Naive B cell (primary cell): ENCODE results near the gene SIT1. TPM values are rescaled to one million over a fixed set of nuclear protein-coding genes. Genes with fewer than 3 reads are reported as not detected.
A peak's percentile ranks its signal among the peaks of the same experiment; 100 is the strongest.
"Not testable (repeated sequence)": the region's sequence is repeated elsewhere in the genome, so short reads cannot be mapped to it uniquely, and the experiment has no call there.

Experiments
- ATAC-seq, 2 donors: fragments of 150-1000 bp; cut with Tn5 transposase; 2 replicates each; pipeline ENCODE4 v1.10.0; 2021; ENCODE audit warnings: low read depth in 2 of 2, mild to moderate bottlenecking in 2 of 2, moderate library complexity in 2 of 2
- DNase-seq: peaks from one replicate; pipeline ENCODE4 v3.0.0; 2022
- H3K27ac Mint-ChIP-seq, 6 donors: one replicate each; pipeline ENCODE4 v1.8.0; 2020 to 2022; ENCODE audit warnings: mild to moderate bottlenecking in 6 of 6, mixed read lengths in 6 of 6, moderate library complexity in 5 of 6, inconsistent platforms in 2 of 6
- H3K27me3 Mint-ChIP-seq, 3 donors: one replicate each; pipeline ENCODE4 v1.8.0; 2021 to 2022; ENCODE audit warnings: mixed read lengths in 3 of 3, mild to moderate bottlenecking in 1 of 3
- H3K36me3 Mint-ChIP-seq, 2 donors: one replicate each; pipeline ENCODE4 v1.8.0; 2020 to 2022; ENCODE audit warnings: mixed read lengths in 2 of 2, inconsistent platforms in 1 of 2, mild to moderate bottlenecking in 1 of 2
- H3K4me1 Mint-ChIP-seq, 3 donors: one replicate each; pipeline ENCODE4 v1.8.0; 2020 to 2022; ENCODE audit warnings: mixed read lengths in 3 of 3, inconsistent platforms in 1 of 3, mild to moderate bottlenecking in 1 of 3, moderate library complexity in 1 of 3
- H3K4me3 Mint-ChIP-seq, 8 donors: one replicate each; pipeline ENCODE4 v1.8.0; 2020 to 2022; ENCODE audit warnings: mild to moderate bottlenecking in 8 of 8, mixed read lengths in 8 of 8, moderate library complexity in 8 of 8, inconsistent platforms in 2 of 8
- H3K9me3 Mint-ChIP-seq, 7 donors: one replicate each; pipeline ENCODE4 v1.8.0; 2020 to 2022; ENCODE audit warnings: mixed read lengths in 7 of 7, mild to moderate bottlenecking in 5 of 7, inconsistent platforms in 2 of 7, moderate library complexity in 1 of 7
- polyA plus RNA-seq, 6 donors: library from polyadenylated mRNA; unstranded; fragments of 300-500 nt; fragmentation: Illumina TruSeq; gene quantifications; one replicate each; pipeline ENCODE4 v1.2.3, GENCODE V29; 2021; ENCODE audit warnings: low read depth in 6 of 6

The SIT1 gene
- polyA plus RNA-seq, 6 donors from 2014 or later = 56.8 to 107 (median 73.5) TPM

DNA sequence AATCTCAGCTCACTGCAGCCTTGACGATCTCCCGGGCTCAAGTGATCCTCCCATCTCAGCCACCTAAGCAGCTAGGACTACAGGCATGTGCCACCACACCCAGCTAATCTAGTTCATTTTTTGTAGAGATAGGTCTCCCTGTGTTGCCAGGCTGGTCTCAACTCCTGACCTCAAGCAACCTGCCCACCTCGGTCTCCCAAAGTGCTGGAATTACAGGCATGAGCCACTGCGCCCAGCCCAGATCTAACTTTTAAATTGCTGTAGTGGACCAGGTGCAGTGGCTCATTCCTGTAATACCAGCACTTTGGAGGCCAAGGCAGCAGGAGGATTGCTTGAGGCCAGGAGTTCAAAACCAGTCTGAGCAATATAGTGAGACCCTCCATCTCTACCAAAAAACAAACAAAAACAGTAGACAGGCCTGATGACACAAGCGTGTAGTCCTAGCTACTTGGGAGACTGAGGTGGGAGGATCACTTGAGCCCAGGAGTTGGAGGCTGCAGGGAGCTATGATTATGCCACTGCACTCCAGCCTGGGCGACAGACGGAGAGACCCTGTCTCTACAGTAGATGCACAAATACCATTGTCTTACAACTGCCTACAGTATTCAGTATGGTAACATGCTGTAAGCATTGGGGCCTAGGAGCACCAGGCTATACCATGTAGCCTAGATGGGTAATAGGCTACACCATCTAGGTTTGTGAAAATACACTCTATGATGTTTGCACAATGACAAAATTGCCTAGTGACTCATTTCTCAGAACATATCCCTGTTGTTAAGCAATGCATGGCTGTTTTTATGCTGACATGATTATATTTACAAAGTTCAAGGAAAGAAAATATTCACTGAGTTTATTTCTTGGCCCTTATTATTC, 1.5 kb upstream of the SIT1 start:
- Mint-ChIP-seq H3K36me3 (no peaks in the 10 kb centered on the region), H3K27ac (peak overlapping the region in 5 of 6 donors; percentile 17 to 96 (median 52)), H3K4me1 (peaks cover 54 to 84% (median 64%) of the 10 kb centered on the region in 3 donors), H3K27me3 (no peaks in the 10 kb centered on the region), H3K9me3 (no peaks in the 10 kb centered on the region), H3K4me3 (peak overlapping the region; percentile 29 to 98 (median 86))
- ATAC-seq = no peak
- DNase-seq = no peak

DNA sequence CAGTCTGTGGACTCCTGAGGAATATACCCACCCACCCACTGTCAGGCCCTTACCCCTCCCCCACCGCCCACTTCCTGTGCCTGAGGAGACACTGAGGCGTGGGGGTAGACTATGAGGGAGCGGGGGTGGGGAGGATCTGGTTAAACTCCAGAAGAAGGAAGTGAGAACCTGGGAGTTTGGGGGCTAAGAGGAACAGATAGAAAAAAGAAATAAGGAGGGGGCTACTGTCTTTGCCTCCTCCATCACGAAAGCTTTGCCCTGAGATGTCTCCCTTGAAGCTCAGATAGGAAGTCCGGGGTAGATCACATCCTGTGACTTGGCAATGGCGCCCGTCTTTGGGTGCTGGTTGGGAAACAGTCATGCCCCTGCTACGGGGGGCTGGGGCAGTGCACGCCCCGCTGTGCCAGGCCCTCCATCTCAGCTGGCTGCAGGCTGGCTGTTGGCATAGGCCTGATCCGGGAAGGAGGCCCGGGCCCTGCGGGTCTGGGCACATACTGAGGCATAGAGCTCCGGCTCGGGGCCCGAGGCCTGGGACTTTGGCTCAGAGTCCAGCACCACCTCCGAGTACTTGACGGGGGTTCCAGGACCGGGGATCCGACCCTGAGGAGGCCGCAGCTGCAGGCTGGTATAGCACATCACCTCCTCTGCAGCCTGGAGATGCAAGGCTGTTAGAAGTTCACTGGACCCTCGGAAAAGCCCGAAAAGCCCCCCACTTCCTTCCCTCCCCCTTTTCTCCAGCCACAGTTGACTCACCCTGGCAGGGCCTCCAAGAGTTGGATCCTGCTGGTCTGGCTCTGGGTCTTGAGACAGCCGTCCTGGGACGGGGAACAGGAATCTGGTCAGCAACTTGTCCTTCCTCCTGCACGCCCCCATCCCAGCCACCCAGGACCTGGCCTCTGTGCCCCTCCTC, 1.0 kb downstream of the SIT1 start:
- peak; percentile 37 for DNase-seq
- H3K27me3 Mint-ChIP-seq = no peaks in the 10 kb centered on the region
- no peaks in the 10 kb centered on the region for H3K9me3 Mint-ChIP-seq
- no peaks in the 10 kb centered on the region for H3K36me3 Mint-ChIP-seq
- ATAC-seq = no peak
- peak overlapping the region; percentile 90 to 98 (median 94) for H3K27ac Mint-ChIP-seq
- H3K4me3 Mint-ChIP-seq = peak overlapping the region; percentile 82 to 98 (median 95)
- peaks cover 44 to 78% (median 66%) of the 10 kb centered on the region in 3 donors for H3K4me1 Mint-ChIP-seq

DNA sequence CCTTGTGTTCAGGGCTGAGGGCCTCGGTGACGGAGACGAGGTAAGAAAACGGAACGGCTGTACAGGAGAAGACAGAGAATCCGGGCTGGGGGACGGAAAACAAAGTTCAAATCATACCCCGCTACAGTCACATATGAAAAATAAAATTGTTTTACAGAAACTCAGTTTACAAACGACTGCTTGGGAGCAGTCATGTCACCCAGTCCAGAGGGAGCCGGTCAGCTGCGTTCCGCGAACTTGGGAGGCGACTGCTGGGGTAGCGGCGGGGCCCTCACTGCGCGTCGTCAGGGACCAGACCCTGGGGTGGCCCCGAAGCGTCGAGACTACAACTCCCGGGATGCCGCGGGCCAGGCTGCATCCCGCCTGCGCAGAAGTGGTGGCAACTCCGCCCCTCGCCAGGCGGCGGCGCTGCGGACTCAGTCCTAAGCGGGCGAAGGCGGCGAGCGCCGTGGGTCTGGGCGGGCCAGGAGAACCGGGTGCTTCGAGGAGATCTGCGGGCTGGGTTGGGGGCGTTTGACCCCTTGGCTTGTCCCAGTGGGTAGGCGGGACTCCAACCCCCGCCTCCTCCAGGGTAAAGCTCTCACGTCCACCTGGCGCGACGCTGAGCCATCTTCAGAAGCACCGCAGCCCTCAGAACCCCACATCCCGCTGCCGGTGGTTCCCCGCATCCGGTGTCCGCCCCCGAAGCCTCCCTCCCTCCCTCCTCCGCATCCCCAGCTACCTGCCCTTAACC, 4.0 kb downstream of the SIT1 start:
- H3K4me1 Mint-ChIP-seq = peaks cover 55 to 87% (median 82%) of the 10 kb centered on the region in 3 donors
- peak overlapping the region; percentile 96 to 99 (median 98) for H3K27ac Mint-ChIP-seq
- no peaks in the 10 kb centered on the region for H3K9me3 Mint-ChIP-seq
- H3K36me3 Mint-ChIP-seq = no peaks in the 10 kb centered on the region
- peak overlapping the region; percentile 96 to 99 (median 98) for H3K4me3 Mint-ChIP-seq
- DNase-seq = peak; percentile 92
- no peaks in the 10 kb centered on the region for H3K27me3 Mint-ChIP-seq
- ATAC-seq = peak; percentile 83 to 86

DNA sequence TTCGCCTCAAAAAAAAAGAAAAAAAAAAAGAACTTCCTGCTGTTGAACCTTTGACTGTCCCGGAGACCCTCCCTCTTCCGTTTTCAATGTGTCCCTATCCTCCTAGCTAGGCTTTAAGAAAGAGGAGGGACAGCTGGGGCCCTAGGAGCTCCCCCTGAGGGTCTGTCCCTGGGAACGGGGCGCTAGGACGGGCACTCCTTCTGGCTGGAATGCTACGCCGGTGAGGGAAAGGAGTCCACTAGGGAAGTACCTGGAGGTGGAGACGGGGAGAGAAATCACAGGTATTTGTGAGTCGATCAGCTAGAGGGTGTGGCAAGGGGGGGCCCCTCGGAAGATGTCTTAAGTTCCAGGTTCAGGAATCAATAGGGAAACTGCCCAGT, 4.6 kb downstream of the SIT1 start:
- DNase-seq (no peak), ATAC-seq (no peak)
- Mint-ChIP-seq H3K27ac (peak overlapping the region; percentile 96 to 99 (median 98)), H3K36me3 (no peaks in the 10 kb centered on the region), H3K4me3 (peak overlapping the region; percentile 96 to 99 (median 98)), H3K4me1 (peaks cover 57 to 87% (median 82%) of the 10 kb centered on the region in 3 donors), H3K27me3 (no peaks in the 10 kb centered on the region), H3K9me3 (no peaks in the 10 kb centered on the region)

DNA sequence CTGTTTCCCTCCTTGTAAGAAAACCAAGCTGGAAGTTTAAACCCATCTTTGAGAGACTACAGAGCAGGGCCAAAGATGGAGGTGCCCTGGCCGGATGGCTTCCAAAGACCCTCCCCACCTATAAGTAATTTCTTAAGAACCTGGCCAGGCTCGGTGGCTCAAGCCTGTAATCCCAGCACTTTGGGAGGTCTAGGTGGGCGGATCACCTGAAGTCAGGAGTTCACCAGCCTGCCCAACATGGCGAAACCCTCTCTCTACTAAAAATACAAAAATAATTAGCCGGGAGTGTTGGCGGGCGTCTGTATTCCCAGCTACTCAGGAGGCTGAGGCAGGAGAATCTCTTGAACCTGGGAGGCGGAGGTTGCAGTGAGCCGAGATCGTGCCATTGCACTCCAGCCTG, 5.0 kb downstream of the SIT1 start:
- H3K36me3 Mint-ChIP-seq, ATAC-seq: not testable (repeated sequence)

DNA sequence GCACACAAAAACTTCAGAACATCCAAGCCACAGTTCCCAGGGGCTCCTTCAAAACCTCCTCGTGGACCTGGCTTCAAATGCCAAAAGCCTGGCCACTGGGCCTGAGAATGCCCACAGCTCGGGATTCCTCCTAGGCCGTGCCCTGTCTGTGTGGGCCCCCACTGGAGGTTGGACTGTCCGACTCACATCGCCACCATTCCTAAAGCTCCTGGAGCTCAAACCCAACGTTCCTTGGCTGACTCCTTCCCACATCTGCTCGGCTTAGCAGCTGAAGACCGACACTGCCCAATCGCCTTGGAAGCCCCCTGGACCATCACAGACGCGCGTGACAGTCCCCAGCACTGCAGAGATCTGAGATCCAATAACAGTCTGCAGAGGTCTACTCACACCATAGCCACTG, 7.7 kb downstream of the SIT1 start:
- Mint-ChIP-seq H3K27me3 (no peaks in the 10 kb centered on the region), H3K4me3 (peak overlapping the region in 6 of 8 donors; percentile 10 to 53 (median 33)), H3K9me3 (peaks cover 0 to 4% (median 0%) of the 10 kb centered on the region in 7 donors), H3K36me3 (peaks cover 0 to 8% of the 10 kb centered on the region in 2 donors), H3K4me1 (peaks cover 51 to 87% (median 75%) of the 10 kb centered on the region in 3 donors), H3K27ac (peak overlapping the region in 5 of 6 donors; percentile 78 to 99 (median 91))
- DNase-seq = no peak
- no peak for ATAC-seq

More for the DNA sequence above, 5.0 kb downstream of the SIT1 start:
- H3K27ac Mint-ChIP-seq = peak overlapping the region; percentile 96 to 99 (median 98)
- not testable (repeated sequence) for H3K9me3 Mint-ChIP-seq, H3K27me3 Mint-ChIP-seq, DNase-seq
- peaks cover 55 to 87% (median 82%) of the 10 kb centered on the region in 3 donors for H3K4me1 Mint-ChIP-seq
- H3K4me3 Mint-ChIP-seq = peak overlapping the region; percentile 96 to 99 (median 98)

DNA sequence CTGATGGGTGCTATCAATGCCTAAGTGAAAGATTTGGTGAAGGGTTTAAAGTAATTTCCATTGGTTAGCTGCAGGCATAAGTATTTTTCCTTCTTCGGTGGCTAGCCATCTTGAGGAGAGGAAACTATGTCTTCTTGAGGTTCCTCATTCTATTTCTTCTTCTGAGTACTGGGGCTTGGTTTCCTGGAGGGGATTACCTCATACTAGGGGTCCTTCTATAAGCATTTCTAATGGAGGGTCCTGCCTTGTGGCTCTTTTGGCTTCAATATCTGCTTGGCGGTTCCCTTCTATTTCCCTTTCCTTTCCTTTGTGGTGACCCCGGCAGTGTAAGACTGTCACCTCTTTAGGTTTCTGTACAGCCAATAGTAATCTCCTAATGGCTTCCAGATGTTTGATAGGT, 9.3 kb downstream of the SIT1 start:
- H3K27ac Mint-ChIP-seq = peak overlapping the region; percentile 74 to 93 (median 90)
- not testable (repeated sequence) for H3K9me3 Mint-ChIP-seq, H3K36me3 Mint-ChIP-seq, DNase-seq, ATAC-seq, H3K27me3 Mint-ChIP-seq
- H3K4me1 Mint-ChIP-seq = peaks cover 57 to 94% (median 81%) of the 10 kb centered on the region in 3 donors
- peak overlapping the region; percentile 44 to 83 (median 67) for H3K4me3 Mint-ChIP-seq

DNA sequence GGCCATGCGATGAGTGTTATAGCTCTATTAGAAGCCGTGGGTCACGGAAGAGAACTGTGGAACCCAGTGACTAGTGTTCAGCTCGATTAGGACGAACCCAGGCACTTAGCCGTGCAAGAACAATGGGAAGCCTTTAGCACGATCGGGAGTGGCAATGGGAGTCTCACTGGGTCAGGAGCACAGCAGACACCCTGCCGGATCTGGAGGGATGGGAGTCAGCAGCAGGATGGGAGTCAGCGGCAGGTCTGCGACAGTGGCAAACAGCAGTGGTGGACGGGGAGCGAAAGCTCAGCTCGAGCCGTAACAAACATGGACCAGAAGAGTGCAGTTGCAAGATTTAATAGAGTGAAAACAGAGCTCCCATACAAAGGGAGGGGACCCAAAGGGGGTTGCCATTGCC, 10.3 kb downstream of the SIT1 start:
- not testable (repeated sequence) for ATAC-seq, H3K36me3 Mint-ChIP-seq, DNase-seq, H3K27me3 Mint-ChIP-seq, H3K9me3 Mint-ChIP-seq
- peak overlapping the region; percentile 30 to 85 (median 72) for H3K4me3 Mint-ChIP-seq
- peaks cover 61 to 97% (median 83%) of the 10 kb centered on the region in 3 donors for H3K4me1 Mint-ChIP-seq
- peak overlapping the region in 5 of 6 donors; percentile 82 to 96 (median 92) for H3K27ac Mint-ChIP-seq

DNA sequence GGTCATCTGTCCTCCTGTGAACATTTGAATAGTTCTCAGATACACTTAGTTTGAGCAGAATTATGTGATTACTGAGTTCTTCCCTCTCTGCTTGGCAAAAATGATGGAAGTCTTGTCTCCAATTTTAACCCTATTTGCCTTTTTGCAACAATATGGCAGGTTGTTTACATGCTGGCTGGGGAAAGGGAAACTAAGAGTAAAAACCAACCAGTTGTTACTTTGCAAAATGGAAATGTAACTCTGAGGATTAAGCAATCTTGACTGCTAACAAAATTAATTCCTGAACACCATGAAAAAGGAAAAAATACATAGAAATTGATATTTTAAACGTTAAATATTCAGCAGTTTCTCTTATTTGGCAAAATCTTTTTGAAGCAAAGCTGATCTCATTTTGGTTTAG, 11.1 kb downstream of the SIT1 start:
- Mint-ChIP-seq H3K4me1 (peaks cover 65 to 97% (median 83%) of the 10 kb centered on the region in 3 donors), H3K27ac (peak overlapping the region; percentile 90 to 98 (median 94)), H3K27me3 (no peaks in the 10 kb centered on the region), H3K9me3 (peaks cover 0 to 6% (median 0%) of the 10 kb centered on the region in 7 donors), H3K4me3 (peak overlapping the region; percentile 55 to 88 (median 70)), H3K36me3 (peaks cover 0 to 8% of the 10 kb centered on the region in 2 donors)
- no peak for DNase-seq
- ATAC-seq = no peak

DNA sequence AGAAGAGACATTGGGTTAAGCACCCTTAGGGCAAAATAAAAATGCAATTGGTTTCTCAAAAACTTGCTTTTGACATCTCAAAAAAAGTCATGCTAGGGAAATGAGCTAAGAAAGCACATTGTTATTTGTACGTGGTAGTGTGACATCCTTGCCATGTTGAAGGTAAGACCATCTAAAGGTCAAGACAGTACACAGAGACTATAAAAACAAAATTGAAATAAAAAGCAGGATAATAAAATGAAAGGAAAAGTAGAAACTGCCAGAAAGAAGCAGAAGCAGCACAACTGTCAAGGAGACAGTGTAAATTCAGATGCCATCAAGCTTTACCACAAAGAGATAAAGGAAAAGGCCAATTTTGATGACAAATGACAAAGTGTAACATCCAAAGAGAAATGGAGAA, 11.5 kb downstream of the SIT1 start:
- Mint-ChIP-seq H3K27ac (peak overlapping the region; percentile 90 to 98 (median 94)), H3K4me1 (peaks cover 65 to 97% (median 83%) of the 10 kb centered on the region in 3 donors), H3K4me3 (peak overlapping the region; percentile 55 to 88 (median 70))
- H3K27me3 Mint-ChIP-seq, H3K36me3 Mint-ChIP-seq, DNase-seq, H3K9me3 Mint-ChIP-seq: not testable (repeated sequence)
- peak; percentile 20 for ATAC-seq

DNA sequence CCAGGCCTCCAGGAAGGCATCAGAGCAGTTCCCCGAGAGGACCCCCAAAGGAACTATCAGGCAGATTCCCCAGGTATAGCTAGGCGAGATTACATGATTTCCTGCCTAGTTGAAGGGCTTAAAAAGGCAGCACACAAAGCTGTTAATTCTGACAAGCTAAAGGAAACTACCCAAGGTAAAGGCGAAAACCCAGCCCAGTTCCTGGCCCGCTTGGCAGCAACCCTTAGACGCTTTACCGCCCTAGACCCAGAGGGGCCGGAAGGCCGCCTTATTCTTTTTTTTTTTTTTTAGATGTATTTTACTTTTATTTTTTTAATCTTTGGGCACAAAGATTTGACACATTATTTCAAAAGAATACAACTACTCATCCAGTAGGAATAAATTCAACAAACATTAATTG, 12.0 kb downstream of the SIT1 start:
- not testable (repeated sequence) for DNase-seq, H3K27me3 Mint-ChIP-seq, H3K9me3 Mint-ChIP-seq, H3K36me3 Mint-ChIP-seq
- H3K4me1 Mint-ChIP-seq = peaks cover 68 to 98% (median 87%) of the 10 kb centered on the region in 3 donors
- peak; percentile 20 to 23 for ATAC-seq
- peak overlapping the region; percentile 90 to 99 (median 95) for H3K27ac Mint-ChIP-seq
- H3K4me3 Mint-ChIP-seq = peak overlapping the region in 7 of 8 donors; percentile 45 to 88 (median 74)

DNA sequence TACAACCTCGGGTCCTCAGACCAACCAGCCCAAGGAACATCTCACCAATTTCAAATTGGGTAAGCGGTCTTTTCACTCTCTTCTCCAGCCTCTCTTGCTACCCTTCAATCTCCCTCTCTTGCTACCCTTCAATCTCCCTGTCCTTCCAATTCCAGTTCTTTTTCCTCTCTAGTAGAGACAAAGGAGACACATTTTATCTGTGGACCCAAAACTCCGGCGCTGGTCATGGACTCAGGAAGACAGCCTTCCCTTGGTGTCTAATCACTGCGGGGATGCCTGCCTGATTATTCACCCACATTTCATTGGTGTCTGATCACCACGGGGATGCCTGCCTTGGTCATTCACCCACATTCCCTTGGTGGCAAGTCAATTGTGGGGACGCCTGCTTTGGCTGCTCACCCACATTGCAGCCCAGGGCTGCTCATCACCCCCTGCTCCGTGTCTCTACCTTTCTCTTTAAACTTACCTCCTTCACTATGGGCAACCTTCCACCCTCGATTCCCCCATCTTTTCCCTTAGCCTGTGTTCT, 13.2 kb downstream of the SIT1 start:
- ATAC-seq, H3K9me3 Mint-ChIP-seq, DNase-seq, H3K27me3 Mint-ChIP-seq, H3K36me3 Mint-ChIP-seq: not testable (repeated sequence)
- Mint-ChIP-seq H3K4me1 (peaks cover 69 to 95% (median 83%) of the 10 kb centered on the region in 3 donors), H3K27ac (peak overlapping the region; percentile 90 to 99 (median 95)), H3K4me3 (peak overlapping the region; percentile 46 to 90 (median 77))
